ENCODE measurements around the gene POGLUT3. TPM values are rescaled to one million over a fixed set of nuclear protein-coding genes. Genes with fewer than 3 reads are reported as not detected.

The POGLUT3 gene
- total RNA-seq, 1 experiment from 2014 or later = 17.3 TPM

DNA sequence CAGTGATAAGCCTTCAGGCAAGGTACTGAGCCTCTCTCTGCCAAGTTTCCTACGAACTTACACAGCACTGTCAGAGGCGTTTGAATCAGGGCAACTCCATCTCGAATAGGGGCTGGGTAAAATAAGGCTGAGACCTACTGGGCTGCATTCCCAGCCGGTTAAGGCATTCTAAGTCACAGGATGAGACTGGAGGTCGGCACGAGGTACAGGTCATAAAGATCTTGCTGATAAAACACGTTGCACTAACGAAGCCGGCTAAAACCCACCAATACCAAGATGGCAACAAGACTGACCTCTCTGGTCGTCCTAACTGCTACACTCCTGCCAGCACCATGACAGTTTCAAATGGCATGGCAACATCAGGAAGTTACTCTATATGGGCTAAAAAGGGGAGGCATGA is 20.4 kb upstream of the POGLUT3 start:
- H3K36me3 ChIP-seq (replicated peaks; ENCODE audit: control insufficient read depth, insufficient read depth, low read length) = peaks cover under 1% of the 10 kb centered on the region; the same call in 1 of the 2 replicates
- no peaks in the 10 kb centered on the region for H3K27me3 ChIP-seq (ENCODE audit: control insufficient read depth, insufficient read depth, low read length)
- DNase-seq = no peak
- H3K4me3 ChIP-seq (ENCODE audit: insufficient read depth, low read depth, low read length) = no peak overlapping the region

DNA sequence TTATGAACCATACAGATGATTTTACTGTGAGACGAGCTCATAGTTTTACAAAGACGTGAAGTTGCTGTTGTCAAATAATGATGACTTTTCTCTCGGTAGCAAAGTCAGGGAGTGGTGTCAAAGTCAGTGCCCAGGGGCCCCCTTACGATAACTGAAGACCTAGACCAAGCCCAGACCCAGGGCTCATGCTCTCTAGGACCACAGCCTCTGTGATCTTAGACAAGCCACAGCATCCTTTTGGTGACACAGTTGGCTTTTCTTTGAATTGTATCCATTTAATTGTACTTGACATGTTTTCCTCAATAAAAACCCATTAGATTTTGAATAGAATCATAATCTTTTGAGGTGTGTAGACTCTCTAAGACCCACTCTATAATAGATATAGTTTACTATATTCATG is 17.9 kb upstream of the POGLUT3 start:
- no peak for DNase-seq
- Histone ChIP-seq H3K4me3 (ENCODE audit: insufficient read depth, low read depth, low read length) (no peak overlapping the region), H3K36me3 (replicated peaks; ENCODE audit: control insufficient read depth, insufficient read depth, low read length) (peaks cover 1% of the 10 kb centered on the region; the same call in 1 of the 2 replicates), H3K27me3 (ENCODE audit: control insufficient read depth, insufficient read depth, low read length) (no peaks in the 10 kb centered on the region)

DNA sequence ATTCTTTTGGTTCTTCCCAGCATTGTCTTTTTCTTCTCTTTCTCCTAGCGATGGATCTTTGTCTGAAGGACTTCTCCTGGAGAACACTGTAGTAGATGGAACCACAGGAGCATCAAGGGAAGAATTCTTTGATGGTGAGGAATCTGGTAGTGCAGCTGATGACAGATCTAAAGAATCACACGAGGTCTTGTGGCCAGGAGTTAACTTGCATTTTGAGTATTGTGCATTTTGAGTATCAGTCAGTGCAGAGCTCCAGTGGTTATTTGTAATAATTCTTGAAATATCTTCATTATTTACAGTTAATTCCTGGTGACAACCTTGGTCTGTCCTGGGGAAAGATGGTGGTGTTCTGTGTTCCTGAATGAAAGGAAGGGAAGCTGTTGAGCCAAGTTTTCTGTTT is 14.5 kb upstream of the POGLUT3 start:
- Histone ChIP-seq H3K27me3 (ENCODE audit: control insufficient read depth, insufficient read depth, low read length) (no peaks in the 10 kb centered on the region), H3K36me3 (replicated peaks; ENCODE audit: control insufficient read depth, insufficient read depth, low read length) (peaks cover 1% of the 10 kb centered on the region; the same call in 1 of the 2 replicates), H3K4me3 (ENCODE audit: insufficient read depth, low read depth, low read length) (no peak overlapping the region)
- DNase-seq = no peak

DNA sequence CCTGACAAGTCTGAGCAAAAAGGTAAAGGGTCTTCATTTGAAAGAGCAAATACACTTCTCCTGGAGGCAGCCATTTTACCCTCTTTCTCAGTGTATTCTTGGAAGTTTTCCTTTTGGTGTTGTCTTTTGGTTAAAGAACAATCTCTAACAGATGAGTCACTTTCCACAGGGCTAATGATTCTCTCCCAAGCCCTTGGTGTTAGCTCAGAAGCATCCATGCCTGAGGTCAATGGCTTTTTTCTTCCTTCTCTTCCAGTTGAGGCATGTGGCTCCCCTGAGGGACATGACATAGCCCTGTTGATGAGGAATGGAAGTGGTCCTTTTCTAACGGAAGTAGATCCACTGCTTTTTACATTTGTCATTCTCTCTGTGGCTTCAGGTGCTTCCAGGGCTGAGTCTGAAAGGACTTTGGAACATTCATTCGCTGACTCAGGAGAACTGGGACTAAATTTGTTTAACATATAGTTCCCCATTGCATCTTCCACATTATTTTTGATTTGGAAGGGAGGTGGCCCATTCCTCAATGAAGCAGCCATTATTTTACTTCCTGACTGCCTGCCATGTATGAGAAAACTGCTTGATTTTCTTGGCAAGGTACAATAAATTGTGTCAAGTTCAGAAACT is 13.8 kb upstream of the POGLUT3 start:
- no peak overlapping the region for H3K4me3 ChIP-seq (ENCODE audit: insufficient read depth, low read depth, low read length)
- no peak for DNase-seq
- peaks cover 1% of the 10 kb centered on the region; the same call in 1 of the 2 replicates for H3K36me3 ChIP-seq (replicated peaks; ENCODE audit: control insufficient read depth, insufficient read depth, low read length)
- H3K27me3 ChIP-seq (ENCODE audit: control insufficient read depth, insufficient read depth, low read length) = no peaks in the 10 kb centered on the region

DNA sequence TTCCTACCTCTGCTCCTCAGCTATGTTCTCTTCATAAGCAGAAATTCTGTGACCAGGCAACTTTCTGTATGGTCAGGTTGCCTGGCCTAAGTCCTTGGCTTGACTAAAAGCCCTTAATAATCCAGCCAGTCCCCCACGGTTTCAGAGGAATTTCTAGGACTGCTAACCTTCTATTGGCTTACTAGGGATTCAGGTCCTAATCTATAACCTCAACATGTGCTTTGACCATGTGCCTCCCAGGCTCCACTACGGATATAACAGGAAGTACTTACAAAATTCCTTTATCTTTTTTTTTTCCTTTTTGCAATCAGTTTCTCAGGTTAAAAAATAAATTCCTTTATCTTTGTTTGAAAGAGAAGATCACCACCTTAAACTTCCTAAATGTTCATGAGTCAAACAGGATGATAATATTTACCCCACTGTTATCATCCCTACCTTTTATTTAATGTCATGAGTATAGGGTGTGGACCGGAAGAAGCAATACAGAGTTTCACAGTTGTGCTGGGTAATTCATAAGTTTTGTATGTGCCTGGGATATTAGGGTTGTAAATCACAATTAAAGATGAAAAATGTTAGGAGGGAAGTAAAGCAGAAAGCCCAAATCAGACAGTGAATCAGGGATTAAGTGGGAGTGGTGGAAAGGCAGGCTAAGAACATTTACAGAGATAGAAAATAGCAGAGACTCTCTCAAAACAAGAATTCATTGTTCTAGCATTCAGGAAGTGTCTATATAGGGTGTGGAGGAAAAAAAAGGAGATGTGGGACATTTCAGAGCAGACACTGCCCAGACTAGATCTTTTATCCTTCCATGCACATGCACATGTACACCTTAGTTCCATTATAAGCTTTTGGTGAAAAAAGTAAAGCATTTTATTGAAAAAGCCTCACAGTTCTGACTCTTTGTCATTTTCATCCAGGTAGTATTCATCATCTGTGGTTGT is 10.7 kb upstream of the POGLUT3 start:
- peaks cover 1% of the 10 kb centered on the region; the same call in 1 of the 2 replicates for H3K36me3 ChIP-seq (replicated peaks; ENCODE audit: control insufficient read depth, insufficient read depth, low read length)
- no peaks in the 10 kb centered on the region for H3K27me3 ChIP-seq (ENCODE audit: control insufficient read depth, insufficient read depth, low read length)
- H3K4me3 ChIP-seq (ENCODE audit: insufficient read depth, low read depth, low read length) = no peak overlapping the region
- DNase-seq = no peak

DNA sequence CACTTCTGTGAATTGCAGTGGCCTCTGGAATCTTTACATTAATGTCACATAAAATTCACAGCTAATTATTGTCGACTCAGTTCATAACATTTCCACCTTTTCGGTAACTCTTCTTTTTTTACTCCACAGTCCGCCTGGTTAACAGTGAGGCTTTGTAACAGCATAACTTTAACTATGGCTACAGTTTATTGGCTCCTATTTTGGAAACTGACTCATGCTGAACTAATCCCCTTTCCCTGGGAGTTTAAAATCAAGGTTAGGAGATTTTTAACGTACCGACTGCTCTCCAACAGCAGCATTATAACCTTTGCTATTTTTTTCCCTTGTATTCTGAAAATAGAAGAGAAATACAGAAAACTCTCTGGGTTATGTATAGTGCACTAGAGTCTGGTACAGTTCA is 3.2 kb upstream of the POGLUT3 start:
- Histone ChIP-seq H3K27me3 (ENCODE audit: control insufficient read depth, insufficient read depth, low read length) (no peaks in the 10 kb centered on the region), H3K36me3 (replicated peaks; ENCODE audit: control insufficient read depth, insufficient read depth, low read length) (no peaks in the 10 kb centered on the region), H3K4me3 (ENCODE audit: insufficient read depth, low read depth, low read length) (no peak overlapping the region)
- no peak for DNase-seq

DNA sequence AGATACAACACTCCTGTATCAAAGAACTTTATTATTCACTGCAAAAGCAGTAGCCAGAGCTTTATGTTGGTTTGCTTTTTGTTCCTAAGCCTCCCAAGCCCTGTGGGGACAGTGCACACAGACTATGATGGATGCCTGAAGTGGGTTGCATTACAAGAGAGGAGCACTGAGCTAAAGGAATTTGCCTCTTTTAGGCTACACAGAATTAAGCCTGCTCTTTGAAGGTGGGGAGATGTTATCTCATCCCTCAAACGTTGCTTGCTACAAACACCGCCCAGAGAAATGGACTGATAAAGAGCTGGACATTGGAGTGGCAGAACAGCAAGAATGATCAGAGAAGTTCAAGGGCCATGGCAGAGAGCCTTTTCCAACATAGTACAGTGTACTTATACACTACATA is 2.5 kb upstream of the POGLUT3 start:
- Histone ChIP-seq H3K4me3 (ENCODE audit: insufficient read depth, low read depth, low read length) (no peak overlapping the region), H3K27me3 (ENCODE audit: control insufficient read depth, insufficient read depth, low read length) (no peaks in the 10 kb centered on the region), H3K36me3 (replicated peaks; ENCODE audit: control insufficient read depth, insufficient read depth, low read length) (no peaks in the 10 kb centered on the region)
- DNase-seq = no peak

DNA sequence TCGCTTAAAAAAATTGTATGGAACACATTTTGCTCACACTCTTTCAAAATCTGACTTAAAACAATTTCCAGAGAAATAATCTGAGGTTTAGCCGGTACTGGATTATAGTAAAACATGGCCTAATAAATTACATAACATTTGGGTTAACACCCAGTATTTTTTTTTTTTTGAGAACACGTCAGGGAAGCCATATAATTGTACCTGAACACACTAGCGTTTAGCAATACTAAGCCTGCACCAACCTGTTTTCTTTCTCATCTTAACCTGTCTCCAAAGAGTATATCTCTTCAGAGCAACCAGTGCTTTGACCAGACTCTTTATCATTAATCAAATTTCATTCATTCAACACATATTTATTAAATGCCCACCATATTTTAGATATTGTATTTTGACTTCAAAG is 2.0 kb upstream of the POGLUT3 start:
- Histone ChIP-seq H3K27me3 (ENCODE audit: control insufficient read depth, insufficient read depth, low read length) (no peaks in the 10 kb centered on the region), H3K4me3 (ENCODE audit: insufficient read depth, low read depth, low read length) (no peak overlapping the region), H3K36me3 (replicated peaks; ENCODE audit: control insufficient read depth, insufficient read depth, low read length) (no peaks in the 10 kb centered on the region)
- no peak for DNase-seq

DNA sequence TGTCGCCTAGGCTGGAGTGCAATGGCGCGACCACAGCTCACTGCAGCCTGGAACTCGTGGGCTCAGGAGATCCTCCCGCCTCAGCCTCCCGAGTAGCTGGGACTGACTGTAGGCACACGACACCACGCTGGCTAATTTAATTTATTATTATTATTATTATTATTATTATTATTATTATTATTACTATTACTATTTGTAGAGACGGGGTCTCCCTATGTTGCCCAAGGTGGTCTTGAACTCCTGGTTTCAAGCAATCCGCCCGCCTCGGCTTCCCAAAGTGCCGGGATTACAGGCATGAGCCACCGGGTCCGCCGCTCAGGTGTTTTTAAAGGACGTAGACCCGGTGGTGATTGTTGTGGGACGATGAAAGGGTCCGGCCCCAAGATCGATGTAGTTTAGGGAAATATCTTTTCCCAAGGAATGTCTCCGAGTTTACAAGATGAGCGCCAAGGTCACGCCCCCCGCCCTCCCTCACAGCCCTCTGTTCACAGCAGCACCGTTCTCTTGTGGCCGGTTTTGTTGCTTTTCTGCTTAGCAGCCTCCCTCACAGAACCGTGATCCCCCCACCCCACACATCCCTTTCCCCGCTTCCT is 728 bp upstream of the POGLUT3 start:
- DNase-seq = peak; percentile 31
- H3K27me3 ChIP-seq (ENCODE audit: control insufficient read depth, insufficient read depth, low read length) = no peaks in the 10 kb centered on the region
- H3K4me3 ChIP-seq (ENCODE audit: insufficient read depth, low read depth, low read length) = peak overlapping the region; percentile 55; the same call in 1 of the 2 replicates
- H3K36me3 ChIP-seq (replicated peaks; ENCODE audit: control insufficient read depth, insufficient read depth, low read length) = no peaks in the 10 kb centered on the region

DNA sequence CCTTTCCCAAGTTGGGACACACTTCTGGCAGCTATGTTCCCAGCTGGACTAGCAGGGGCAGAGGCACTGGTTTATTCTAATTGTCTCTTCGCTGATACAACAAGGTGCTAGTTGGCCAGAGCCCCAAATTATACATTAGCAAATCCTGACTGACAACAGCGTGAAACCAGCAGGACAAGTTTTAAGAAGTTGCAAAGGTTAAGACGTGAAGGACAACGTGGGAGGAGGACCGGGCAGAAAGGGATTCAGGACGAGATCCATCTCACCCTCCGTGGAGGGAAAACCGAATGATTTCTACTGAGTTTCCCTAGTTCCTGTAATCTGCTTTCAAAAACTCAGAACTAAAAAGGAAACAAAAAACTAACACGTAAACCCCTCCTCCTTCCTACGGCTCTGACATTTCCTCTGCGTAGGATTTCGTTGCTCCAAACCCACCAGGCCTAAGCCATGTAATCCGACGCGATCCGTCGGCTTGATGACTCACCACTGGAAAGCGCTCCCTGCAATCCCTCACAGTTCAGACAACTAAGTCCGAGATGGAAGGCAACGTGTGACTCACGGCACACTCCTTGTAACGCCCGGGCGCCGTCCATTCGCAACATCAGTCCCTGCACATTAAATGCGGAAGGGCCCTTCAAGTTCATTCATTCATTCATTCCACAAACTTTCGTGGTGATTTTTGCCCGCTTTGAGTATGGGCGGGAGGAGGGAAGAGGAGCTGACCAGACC is 703 bp downstream of the POGLUT3 start:
- peak; percentile 85 for DNase-seq
- Histone ChIP-seq H3K27me3 (ENCODE audit: control insufficient read depth, insufficient read depth, low read length) (no peaks in the 10 kb centered on the region), H3K4me3 (ENCODE audit: insufficient read depth, low read depth, low read length) (peak overlapping the region; percentile 55), H3K36me3 (replicated peaks; ENCODE audit: control insufficient read depth, insufficient read depth, low read length) (no peaks in the 10 kb centered on the region)

DNA sequence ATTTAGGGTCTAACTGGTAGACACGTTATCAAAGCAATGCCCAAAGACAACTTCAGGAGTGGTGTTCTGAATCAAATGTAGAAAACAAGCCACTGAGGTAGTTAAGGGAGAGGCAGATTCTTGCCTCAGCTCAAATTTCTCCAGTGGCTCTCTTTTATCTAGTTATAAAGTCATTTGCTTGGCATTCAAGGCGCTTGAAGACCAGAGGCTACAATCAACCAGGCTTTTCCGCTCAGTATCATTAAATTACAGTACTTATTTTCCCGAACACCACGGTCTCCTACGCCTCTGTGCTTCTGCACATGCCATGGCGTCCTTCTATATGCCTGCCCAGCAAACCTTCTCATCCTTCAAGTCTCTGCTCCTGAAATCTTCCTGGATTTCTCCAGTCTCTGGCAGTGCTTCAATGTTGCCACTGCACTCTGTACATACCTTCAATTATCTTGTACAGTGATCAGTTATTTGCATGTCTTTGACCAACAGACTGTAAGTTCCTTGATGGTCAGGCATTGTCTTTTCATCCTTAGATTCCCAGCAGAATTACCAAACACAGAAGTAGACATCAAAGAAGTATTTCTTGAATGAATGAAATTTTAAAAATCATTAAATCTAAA is 1.4 kb downstream of the POGLUT3 start:
- Histone ChIP-seq H3K36me3 (replicated peaks; ENCODE audit: control insufficient read depth, insufficient read depth, low read length) (no peaks in the 10 kb centered on the region), H3K27me3 (ENCODE audit: control insufficient read depth, insufficient read depth, low read length) (no peaks in the 10 kb centered on the region), H3K4me3 (ENCODE audit: insufficient read depth, low read depth, low read length) (no peak overlapping the region)
- no peak for DNase-seq

DNA sequence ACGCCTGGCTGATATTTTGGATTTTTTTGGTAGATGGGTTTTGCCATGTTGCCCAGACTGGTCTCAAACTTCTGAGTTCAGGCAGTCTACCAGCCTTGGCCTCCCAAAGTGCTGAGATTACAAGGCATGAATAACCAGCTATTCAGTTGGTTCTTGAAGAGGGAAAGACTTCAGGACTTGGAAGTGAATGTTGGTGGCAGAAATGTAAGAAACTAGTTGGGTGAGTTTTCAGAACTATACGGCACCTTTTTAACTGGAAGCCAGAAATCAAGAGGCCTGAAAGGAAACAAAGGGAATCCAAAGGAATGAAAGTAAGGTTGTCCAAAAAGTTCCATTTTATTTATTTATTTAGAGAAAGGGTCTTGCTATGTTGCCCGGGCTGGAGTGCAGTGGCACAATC is 2.9 kb downstream of the POGLUT3 start:
- Histone ChIP-seq H3K36me3 (replicated peaks; ENCODE audit: control insufficient read depth, insufficient read depth, low read length) (no peaks in the 10 kb centered on the region), H3K4me3 (ENCODE audit: insufficient read depth, low read depth, low read length) (no peak overlapping the region), H3K27me3 (ENCODE audit: control insufficient read depth, insufficient read depth, low read length) (no peaks in the 10 kb centered on the region)
- DNase-seq = no peak

DNA sequence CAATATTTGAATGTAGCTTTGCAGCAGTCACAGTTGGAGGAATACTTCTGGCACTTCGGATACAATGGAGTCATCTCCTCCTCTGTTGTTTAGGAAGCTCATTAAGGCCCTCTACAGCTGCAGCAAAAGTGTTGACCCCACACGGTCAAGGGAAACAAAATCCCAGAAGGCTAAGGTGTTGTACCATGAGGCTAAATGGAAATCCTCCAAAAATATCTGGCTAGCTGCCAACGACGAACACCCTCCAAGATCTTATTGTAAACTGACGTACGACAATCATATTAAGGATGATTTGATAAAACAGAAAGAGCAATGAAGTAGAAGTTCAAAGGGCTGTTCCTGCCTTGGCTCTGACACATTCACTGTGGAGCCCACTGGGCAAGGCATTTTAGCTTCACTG is 4.0 kb downstream of the POGLUT3 start:
- Histone ChIP-seq H3K27me3 (ENCODE audit: control insufficient read depth, insufficient read depth, low read length) (no peaks in the 10 kb centered on the region), H3K36me3 (replicated peaks; ENCODE audit: control insufficient read depth, insufficient read depth, low read length) (no peaks in the 10 kb centered on the region), H3K4me3 (ENCODE audit: insufficient read depth, low read depth, low read length) (no peak overlapping the region)
- no peak for DNase-seq

DNA sequence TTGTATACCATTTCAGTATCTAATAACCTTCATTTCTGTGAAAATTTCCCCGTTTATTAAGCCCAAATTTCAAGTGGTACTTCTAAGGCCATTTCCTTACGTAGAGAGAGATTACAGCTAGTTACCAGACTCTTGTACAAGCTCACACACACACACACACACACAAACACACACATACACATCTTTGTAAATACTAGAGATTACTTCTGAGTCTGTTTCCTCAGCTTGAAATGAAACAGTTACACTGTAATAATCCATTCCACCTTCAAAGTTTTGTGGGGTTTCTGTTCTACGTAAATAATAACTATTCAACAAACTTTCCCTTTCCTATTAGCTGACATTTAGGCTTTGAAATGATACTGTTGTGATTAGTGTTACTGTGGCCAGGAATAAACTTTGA is 6.2 kb downstream of the POGLUT3 start:
- Histone ChIP-seq H3K4me3 (ENCODE audit: insufficient read depth, low read depth, low read length) (no peak overlapping the region), H3K36me3 (replicated peaks; ENCODE audit: control insufficient read depth, insufficient read depth, low read length) (no peaks in the 10 kb centered on the region), H3K27me3 (ENCODE audit: control insufficient read depth, insufficient read depth, low read length) (no peaks in the 10 kb centered on the region)
- no peak for DNase-seq

All from H7 (cell line).